H1 (cell line): ENCODE results near the gene AP3B2. TPM values are rescaled to one million over a fixed set of nuclear protein-coding genes. Genes with fewer than 3 reads are reported as not detected.

Experiments used
- CTCF ChIA-PET: fragments of 300-600 bp; sonication (Branson Sonifier 250); formaldehyde crosslinking; loops from one replicate; lab custom pipeline; 2021; ENCODE audit not compliant: partially characterized antibody; lab: Charles Lee
- POLR2A ChIA-PET: fragments of 300-600 bp; sonication (Branson Sonifier 250); formaldehyde crosslinking; loops from one replicate; lab custom pipeline; 2021; ENCODE audit warnings: inconsistent platforms; ENCODE audit not compliant: partially characterized antibody; lab: Charles Lee
- DNase-seq, 2 experiments: peaks; one replicate each; pipeline versions ENCODE4 v3.0.0 to v3.0.0-alpha.2; 2010 to 2022; ENCODE audit warnings: low spot score in 2 of 2, low read depth in 1 of 2, mixed read lengths in 1 of 2
- FAIRE-seq: peaks from 2 replicates; lab custom pipeline; 2011; peaks lifted over from hg19 to GRCh38; lab: Jason Lieb, UNC
- H2AFZ ChIP-seq: 2 replicates; pipeline ENCODE4 v1.8.1; 2012; ENCODE audit warnings: low read length, inconsistent platforms
- H2AK5ac ChIP-seq: 2 replicates; pipeline ENCODE4 v1.6.1; 2013; ENCODE audit warnings: low read depth, low read length
- H2BK120ac ChIP-seq: replicated peaks from 2 replicates; pipeline ENCODE3; 2013; ENCODE audit warnings: low read depth, low read length, inconsistent platforms
- H2BK12ac ChIP-seq: 2 replicates; pipeline ENCODE4 v1.6.1; 2013; ENCODE audit warnings: low read depth, low read length
- H2BK15ac ChIP-seq: 2 replicates; pipeline ENCODE4 v1.6.1; 2013; ENCODE audit warnings: low read length
- H2BK20ac ChIP-seq: 2 replicates; pipeline ENCODE4 v1.6.1; 2013; ENCODE audit warnings: low read length
- H2BK5ac ChIP-seq: 2 replicates; pipeline ENCODE4 v1.6.1; 2013; ENCODE audit warnings: low read depth, low read length
- H3K14ac ChIP-seq: 2 replicates; pipeline ENCODE4 v1.6.1; 2013; ENCODE audit warnings: inconsistent platforms; ENCODE audit not compliant: insufficient read length
- H3K18ac ChIP-seq: 2 replicates; pipeline ENCODE4 v1.6.1; 2013; ENCODE audit warnings: low read length; ENCODE audit errors: extremely low read depth
- H3K23ac ChIP-seq: 2 replicates; pipeline ENCODE4 v1.6.1; 2013; ENCODE audit warnings: inconsistent platforms; ENCODE audit not compliant: insufficient read length
- H3K23me2 ChIP-seq: 2 replicates; pipeline ENCODE4 v1.6.1; 2013; ENCODE audit warnings: low read depth, low read length
- H3K27ac ChIP-seq: 2 replicates; pipeline ENCODE4 v1.6.1; 2011; ENCODE audit warnings: low read depth, low read length, inconsistent platforms
- H3K27me3 ChIP-seq, 4 experiments: replicated peaks in 1 of 4; 1 replicate in 1 of 4; 2 replicates in 3 of 4; pipeline versions ENCODE4 v1.6.1 to v1.8.1; 2011 to 2013; ENCODE audit warnings: low read length in 3 of 4, mild to moderate bottlenecking in 3 of 4, inconsistent platforms in 2 of 4, mixed read lengths in 2 of 4, moderate library complexity in 1 of 4; ENCODE audit not compliant: control insufficient read depth in 3 of 4, insufficient read depth in 3 of 4; ENCODE audit errors: extremely low read depth in 1 of 4
- H3K36me3 ChIP-seq, 4 experiments: 2 replicates each; pipeline versions ENCODE4 v1.6.1 to v1.8.1; 2011 to 2013; ENCODE audit warnings: mild to moderate bottlenecking in 4 of 4, low read length in 3 of 4, moderate library complexity in 2 of 4, control low read depth in 1 of 4, inconsistent platforms in 1 of 4; ENCODE audit not compliant: insufficient read depth in 4 of 4, control insufficient read depth in 2 of 4
- H3K4ac ChIP-seq: replicated peaks from 2 replicates; pipeline ENCODE3; 2013; ENCODE audit warnings: low read length, low read depth, mixed read lengths, inconsistent platforms; ENCODE audit not compliant: insufficient read length
- H3K4me1 ChIP-seq, 4 experiments: replicated peaks in 1 of 4; 1 replicate in 1 of 4; 2 replicates in 3 of 4; pipeline versions ENCODE4 v1.6.1 to v1.8.1; 2011 to 2013; ENCODE audit warnings: low read length in 3 of 4, inconsistent platforms in 2 of 4, mixed read lengths in 1 of 4; ENCODE audit not compliant: insufficient read depth in 4 of 4, control insufficient read depth in 3 of 4
- H3K4me2 ChIP-seq, 2 experiments: 2 replicates each; pipeline versions ENCODE4 v1.6.1 to v1.8.1; 2011 to 2013; ENCODE audit warnings: low read depth in 2 of 2, low read length in 2 of 2, control low read depth in 1 of 2, inconsistent platforms in 1 of 2, mild to moderate bottlenecking in 1 of 2; ENCODE audit not compliant: insufficient read depth in 1 of 2
- H3K4me3 ChIP-seq, 4 experiments: fragments of 200-600, 300-600 bp in 1 of 4; sonication (generic), shearing (Covaris generic), sonication (Bioruptor Twin) in 1 of 4; 2 replicates each; pipeline versions ENCODE4 v1.5.1 to v1.8.1; 2011 to 2016; ENCODE audit warnings: low read length in 4 of 4, low read depth in 3 of 4, control low read depth in 2 of 4, inconsistent platforms in 2 of 4, mild to moderate bottlenecking in 2 of 4, mixed read lengths in 1 of 4, moderate library complexity in 1 of 4; ENCODE audit not compliant: insufficient read depth in 2 of 4; ENCODE audit errors: extremely low read depth in 1 of 4
- H3K56ac ChIP-seq: replicated peaks from 2 replicates; pipeline ENCODE3; 2013; ENCODE audit warnings: low read depth, mild to moderate bottlenecking, mixed read lengths, low read length, inconsistent platforms; ENCODE audit not compliant: insufficient read length
- H3K79me1 ChIP-seq: 2 replicates; pipeline ENCODE4 v1.6.1; 2013; ENCODE audit warnings: low read depth, low read length, control low read depth
- H3K79me2 ChIP-seq, 2 experiments: 2 replicates each; pipeline versions ENCODE4 v1.6.1 to v1.8.1; 2012 to 2013; ENCODE audit warnings: low read length in 2 of 2, mild to moderate bottlenecking in 2 of 2, inconsistent platforms in 1 of 2; ENCODE audit not compliant: insufficient read depth in 2 of 2, control insufficient read depth in 1 of 2
- H3K9ac ChIP-seq, 4 experiments: replicated peaks in 1 of 4; 1 replicate in 1 of 4; 2 replicates in 3 of 4; pipeline versions ENCODE4 v1.6.1 to v1.8.1; 2011 to 2013; ENCODE audit warnings: low read depth in 3 of 4, low read length in 3 of 4, control low read depth in 2 of 4, mild to moderate bottlenecking in 2 of 4, moderate library complexity in 2 of 4, inconsistent platforms in 1 of 4; ENCODE audit errors: extremely low read depth in 1 of 4
- H3K9me3 ChIP-seq, 2 experiments: 2 replicates each; pipeline versions ENCODE4 v1.6.1 to v1.8.1; 2012 to 2013; ENCODE audit warnings: mild to moderate bottlenecking in 2 of 2, moderate library complexity in 2 of 2, control low read depth in 1 of 2, inconsistent platforms in 1 of 2, low read depth in 1 of 2, low read length in 1 of 2, mixed read lengths in 1 of 2; ENCODE audit not compliant: insufficient read depth in 2 of 2
- H4K20me1 ChIP-seq, 2 experiments: replicated peaks in 1 of 2; 2 replicates each; pipeline versions ENCODE3 to v1.8.1; 2011 to 2013; ENCODE audit warnings: inconsistent platforms in 2 of 2, low read length in 2 of 2, mild to moderate bottlenecking in 1 of 2; ENCODE audit not compliant: insufficient read depth in 2 of 2, control insufficient read depth in 1 of 2
- H4K5ac ChIP-seq: 2 replicates; pipeline ENCODE4 v1.6.1; 2013; ENCODE audit warnings: low read length, low read depth, mixed read lengths, inconsistent platforms; ENCODE audit not compliant: insufficient read length
- H4K8ac ChIP-seq: 2 replicates; pipeline ENCODE4 v1.8.0; 2013; ENCODE audit warnings: mild to moderate bottlenecking, moderate library complexity, low read length, inconsistent platforms; ENCODE audit not compliant: insufficient read depth; ENCODE audit errors: extremely low read depth
- H4K91ac ChIP-seq: replicated peaks from 2 replicates; pipeline ENCODE3; 2013; ENCODE audit warnings: low read length, mixed read lengths, inconsistent platforms; ENCODE audit not compliant: insufficient read length
- CBX8 ChIP-seq: fragments of 300-800, 300-1000 bp; sonication (generic); IDR thresholded peaks from 2 replicates; pipeline ENCODE4 v1.7.1; 2016; ENCODE audit warnings: low read depth, low read length, borderline replicate concordance
- CHD1 ChIP-seq: IDR thresholded peaks from 2 replicates; pipeline ENCODE4 v1.6.1; 2012; ENCODE audit warnings: low read depth, low read length, improper control_type of control experiment
- CREB1 ChIP-seq: IDR thresholded peaks from 2 replicates; pipeline ENCODE4 v1.6.1; 2012; ENCODE audit warnings: inconsistent platforms
- CTBP2 ChIP-seq: IDR thresholded peaks from 2 replicates; pipeline ENCODE4 v1.7.0; 2011; ENCODE audit warnings: borderline replicate concordance, mild to moderate bottlenecking, moderate library complexity, mixed read lengths, low read length; ENCODE audit not compliant: insufficient read depth, insufficient read length
- EZH2 ChIP-seq: fragments of 200-600 bp; sonication (generic); IDR thresholded peaks from 2 replicates; pipeline ENCODE4 v1.7.1; 2012; ENCODE audit warnings: low read depth, mild to moderate bottlenecking, moderate library complexity, low read length, inconsistent platforms; ENCODE audit not compliant: severe bottlenecking
- GTF2F1 ChIP-seq: IDR thresholded peaks from 2 replicates; pipeline ENCODE4 v1.6.1; 2012; ENCODE audit warnings: low read depth, low read length, improper control_type of control experiment, borderline replicate concordance
- KDM1A ChIP-seq: fragments of 200-600, 300-600 bp; sonication (generic); IDR thresholded peaks from 2 replicates; pipeline ENCODE4 v1.7.1; 2016; ENCODE audit warnings: mild to moderate bottlenecking, low read length, borderline replicate concordance
- KDM5A ChIP-seq: fragments of 200-600 bp; IDR thresholded peaks from 2 replicates; pipeline ENCODE4 v1.7.1; 2012; ENCODE audit warnings: mild to moderate bottlenecking, low read length, inconsistent platforms, mixed read lengths
- RBBP5 ChIP-seq: IDR thresholded peaks from 2 replicates; pipeline ENCODE4 v1.7.1; 2012; ENCODE audit warnings: low read depth, mild to moderate bottlenecking, inconsistent platforms, low read length, moderate library complexity, borderline replicate concordance
- TCF12 ChIP-seq: IDR thresholded peaks from 2 replicates; pipeline ENCODE4 v1.6.1; 2011; ENCODE audit warnings: low read depth, mild to moderate bottlenecking, low read length
- WGBS, 2 experiments: shearing (Covaris generic) in 1 of 2; methylation state at CpG; one replicate each; pipeline versions ENCODE4 v1.1.6 to v1.1.7; 2013 to 2015; ENCODE audit warnings: low lambda C conversion rate in 2 of 2, mixed read lengths in 2 of 2, inconsistent platforms in 1 of 2, low coverage in 1 of 2, missing lambda C conversion rate in 1 of 2; ENCODE audit not compliant: insufficient replicate concordance in 2 of 2, insufficient coverage in 1 of 2, insufficient read length in 1 of 2; ENCODE audit errors: extremely low coverage in 1 of 2, missing lambda C conversion rate in 1 of 2; 5-methylcytosine and 5-hydroxymethylcytosine counted together
- polyA plus RNA-seq, 7 experiments: library from polyadenylated mRNA; depleted of rRNA in 3 of 7; stranded (reverse) in 5 of 7; unstranded in 2 of 7; fragments of >200 nt in 5 of 7; fragments of 200-250 nt in 2 of 7; gene quantifications; 1 replicate in 5 of 7; 2 replicates in 1 of 7; 4 replicates in 1 of 7; pipeline versions ENCODE4 v1.2.1 to v1.2.3, GENCODE V29; 2011 to 2013; ENCODE audit warnings: missing spikeins in 2 of 7, mixed read lengths in 2 of 7
- total RNA-seq: library from RNA; stranded (reverse); fragmentation: NEBNext Ultra II Directional; extraction: Animal tissue kit (Norgen Biotek cat#: 25700); gene quantifications from 2 replicates; pipeline ENCODE4 v1.2.1, GENCODE V29; 2021

AP3B2 gene
- total and polyA plus RNA-seq, 2 of the 8 experiments (the other 6 are each of a cell fraction or from before 2014, with no cell fraction given) = 21.8 to 25.7 TPM

DNA sequence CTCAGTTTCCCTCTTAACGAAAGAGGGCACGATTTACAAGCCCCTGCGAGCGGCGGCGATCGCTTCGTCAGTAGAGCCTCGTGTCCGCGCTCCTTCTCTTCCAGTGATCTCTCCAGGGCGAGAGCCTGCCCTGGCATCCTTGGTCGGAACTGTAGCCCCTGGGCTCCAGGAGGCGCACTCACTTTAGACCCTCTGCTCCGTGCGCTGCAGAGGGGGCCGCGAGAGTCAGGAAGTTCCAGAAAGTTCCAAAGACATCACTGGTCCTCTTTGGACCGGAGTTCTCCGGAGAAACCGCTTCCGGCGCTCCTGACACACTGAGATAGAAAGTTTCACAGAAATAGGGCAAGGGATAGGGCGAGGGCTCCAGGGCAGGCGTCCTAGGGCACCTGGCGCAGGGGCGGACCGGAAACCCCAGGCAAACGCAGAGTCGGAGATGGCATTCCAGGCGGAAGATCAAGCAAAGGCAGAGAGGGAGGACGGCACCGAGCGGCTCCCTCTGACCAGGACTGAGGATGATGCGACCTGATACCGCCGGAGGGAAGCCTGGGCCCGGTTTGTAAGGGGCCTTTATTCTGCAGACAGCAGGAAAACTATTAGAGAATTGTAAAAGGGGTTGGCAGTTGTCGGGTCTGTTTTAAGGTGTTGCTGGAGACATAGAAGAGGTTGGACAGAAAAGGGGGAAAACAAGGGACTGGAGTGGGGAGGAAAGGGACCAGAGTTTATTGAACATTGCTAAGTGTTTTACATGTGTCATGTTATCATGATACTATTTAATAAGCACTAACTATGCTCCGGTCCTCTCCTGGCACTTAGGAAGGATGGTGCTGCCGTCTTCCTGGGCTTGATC, 61.2 kb downstream of the AP3B2 start:
- Histone ChIP-seq H2BK120ac (no peak overlapping the region), H3K9ac (no peak overlapping the region), H3K23ac (no peak overlapping the region), H3K27me3 (peaks cover 27 to 55% (median 50%) of the 10 kb centered on the region in 4 experiments), H3K9me3 (peaks cover 0 to 7% of the 10 kb centered on the region in 2 experiments; a peak in 2 of 4 replicates), H4K91ac (peak overlapping the region; percentile 54), H2BK20ac (no peak overlapping the region), H2BK5ac (no peak overlapping the region), H3K4me1 (peaks cover 0 to 5% (median 3%) of the 10 kb centered on the region in 4 experiments; a peak in 4 of 7 replicates), H3K4me2 (peak overlapping the region; percentile 57 to 92), H4K8ac (peak overlapping the region; percentile 62), H3K79me2 (no peaks in the 10 kb centered on the region), H3K14ac (no peak overlapping the region), H2AK5ac (no peak overlapping the region), H2BK15ac (no peak overlapping the region), H3K56ac (no peak overlapping the region), H3K4me3 (peak overlapping the region; percentile 24 to 52 (median 36); a peak in 7 of 8 replicates), H2AFZ (peak overlapping the region; percentile 29; the same call in 1 of the 2 replicates), H3K18ac (no peak overlapping the region; the same call in 1 of the 2 replicates), H4K20me1 (peaks cover 0 to 2% of the 10 kb centered on the region in 2 experiments), H3K79me1 (no peaks in the 10 kb centered on the region), H4K5ac (no peak overlapping the region), H2BK12ac (no peak overlapping the region), H3K23me2 (peaks cover 9% of the 10 kb centered on the region; the same call in 1 of the 2 replicates), H3K36me3 (peaks cover 0 to 6% (median 0%) of the 10 kb centered on the region in 4 experiments; a peak in 1 of 8 replicates), H3K27ac (no peak overlapping the region), H3K4ac (no peak overlapping the region)
- no peak for FAIRE-seq
- ChIA-PET CTCF (interaction anchor here (0.7 to 2.1 kb wide), 5 partner anchors 9 to 108 kb away, joined by 3 to 12 read pairs (median 4); partner anchors contain the start of gene RPS17), POLR2A (interaction anchor here (0.9 to 1.2 kb wide), 2 partner anchors 108 to 161 kb away, joined by 3 to 4 read pairs; partner anchors contain the start of genes RPS17 and WHAMM)
- WGBS, 2 experiments = 15% methylated on average over 39 of the region's 41 CpGs; no CpG with 5 or more reads in 1 of the 2 experiments
- peak in 1 of 2 experiments; percentile 82 for DNase-seq
- TF ChIP-seq EZH2 = peak; percentile 22
- TF ChIP-seq KDM5A = no peak
- TF ChIP-seq TCF12 = no peak
- TF ChIP-seq CBX8 = no peak
- TF ChIP-seq CTBP2 = peak; percentile 67
- TF ChIP-seq KDM1A = no peak
- no peak for TF ChIP-seq CHD1
- peak; percentile 14; the same call in 1 of the 2 replicates for TF ChIP-seq CREB1
- no peak for TF ChIP-seq GTF2F1
- TF ChIP-seq RBBP5 = no peak
